Caco-2 (cell line): ENCODE measurements around the gene EEIG1. TPM values are rescaled to one million over a fixed set of nuclear protein-coding genes. Genes with fewer than 3 reads are reported as not detected.

Source experiments
- BruUV-seq: library from RNA; stranded (reverse); fragments of 400-500 nt; replicated peaks from 2 replicates; lab custom pipeline; 2021; lab: Mats Ljungman, UMichigan
- CTCF ChIA-PET: fragments of 300-600 bp; sonication (Branson Sonifier 250); formaldehyde crosslinking; loops from one replicate; lab custom pipeline; 2022; ENCODE audit warnings: antibody characterized with exemption; lab: Charles Lee
- POLR2A ChIA-PET: fragments of 300-600 bp; sonication (Branson Sonifier 250); formaldehyde crosslinking; loops from one replicate; lab custom pipeline; 2022; ENCODE audit warnings: antibody characterized with exemption; lab: Charles Lee
- DNase-seq, 2 experiments: peaks; one replicate each; pipeline versions ENCODE4 v3.0.0 to v3.0.0-alpha.2; 2020 to 2022
- H3K27me3 ChIP-seq: replicated peaks from 2 replicates; pipeline ENCODE4 v1.6.0; 2011; ENCODE audit warnings: low read length; ENCODE audit not compliant: control insufficient read depth, insufficient read depth
- H3K36me3 ChIP-seq: 2 replicates; pipeline ENCODE4 v1.5.1; 2011; ENCODE audit warnings: low read length; ENCODE audit not compliant: control insufficient read depth, insufficient read depth
- H3K4me1 ChIP-seq: fragments of 250-450 bp; sonication (Bioruptor Pico); 2 replicates; pipeline ENCODE4 v1.5.1; 2020; ENCODE audit warnings: mild to moderate bottlenecking
- H3K4me3 ChIP-seq: 2 replicates; pipeline ENCODE4 v1.5.1; 2011; ENCODE audit warnings: low read depth, mild to moderate bottlenecking, control low read depth, low read length
- H3K9me3 ChIP-seq: fragments of 250-450 bp; sonication (Bioruptor Pico); 2 replicates; pipeline ENCODE4 v1.5.1; 2020; ENCODE audit warnings: mild to moderate bottlenecking, moderate library complexity
- H3K27ac Mint-ChIP-seq: one replicate; pipeline ENCODE4 v1.8.0; 2022; ENCODE audit warnings: mixed read lengths; ENCODE audit not compliant: unreplicated experiment
- H3K27me3 Mint-ChIP-seq: one replicate; pipeline ENCODE4 v1.8.0; 2022; ENCODE audit warnings: mixed read lengths; ENCODE audit not compliant: insufficient read depth, unreplicated experiment
- H3K36me3 Mint-ChIP-seq: one replicate; pipeline ENCODE4 v1.8.0; 2022; ENCODE audit warnings: mild to moderate bottlenecking, mixed read lengths; ENCODE audit not compliant: insufficient read depth, unreplicated experiment
- H3K4me1 Mint-ChIP-seq: one replicate; pipeline ENCODE4 v1.8.0; 2022; ENCODE audit warnings: low read depth, mixed read lengths; ENCODE audit not compliant: unreplicated experiment
- H3K4me3 Mint-ChIP-seq: one replicate; pipeline ENCODE4 v1.8.0; 2022; ENCODE audit warnings: mild to moderate bottlenecking, moderate library complexity, mixed read lengths; ENCODE audit not compliant: unreplicated experiment
- H3K9me3 Mint-ChIP-seq: one replicate; pipeline ENCODE4 v1.8.0; 2022; ENCODE audit warnings: mixed read lengths; ENCODE audit not compliant: unreplicated experiment
- intact Hi-C: fragments of 100-400 bp; cut with micrococcal nuclease; formaldehyde crosslinking; loops from one replicate; pipeline ENCODE4 v1.10.0; 2022; ENCODE audit not compliant: unreplicated experiment
- total RNA-seq: library from RNA; stranded (reverse); gene quantifications from 2 replicates; pipeline ENCODE4 v1.2.3, GENCODE V29; 2022
- TF ChIP-seq, protein P1 (sequence below), 2 experiments: fragments of 200-600 bp in 1 of 2; IDR thresholded peaks; 1 replicate in 1 of 2; 2 replicates in 1 of 2; pipeline versions ENCODE4 v1.5.1 to v1.8.0; 2011 to 2022; ENCODE audit warnings: antibody characterized with exemption in 1 of 2, control low read depth in 1 of 2, inconsistent platforms in 1 of 2, low read depth in 1 of 2, low read length in 1 of 2, mild to moderate bottlenecking in 1 of 2, moderate library complexity in 1 of 2; ENCODE audit not compliant: insufficient read depth in 1 of 2, severe bottlenecking in 1 of 2, unreplicated experiment in 1 of 2

The EEIG1 gene
- total RNA-seq, 1 experiment from 2014 or later: 47.1 TPM

GRCh38 chr9:127977884-127978647 lies 2.7 kb downstream of the EEIG1 start:
- BruUV-seq: no TSS peak
- Mint-ChIP-seq H3K4me1 (peaks cover 24% of the 10 kb centered on the region), H3K9me3 (no peaks in the 10 kb centered on the region), H3K27ac (peak overlapping the region; percentile 35), H3K36me3 (peaks cover 14% of the 10 kb centered on the region), H3K27me3 (no peaks in the 10 kb centered on the region), H3K4me3 (peak overlapping the region; percentile 95)
- TF ChIP-seq, protein P1, sequence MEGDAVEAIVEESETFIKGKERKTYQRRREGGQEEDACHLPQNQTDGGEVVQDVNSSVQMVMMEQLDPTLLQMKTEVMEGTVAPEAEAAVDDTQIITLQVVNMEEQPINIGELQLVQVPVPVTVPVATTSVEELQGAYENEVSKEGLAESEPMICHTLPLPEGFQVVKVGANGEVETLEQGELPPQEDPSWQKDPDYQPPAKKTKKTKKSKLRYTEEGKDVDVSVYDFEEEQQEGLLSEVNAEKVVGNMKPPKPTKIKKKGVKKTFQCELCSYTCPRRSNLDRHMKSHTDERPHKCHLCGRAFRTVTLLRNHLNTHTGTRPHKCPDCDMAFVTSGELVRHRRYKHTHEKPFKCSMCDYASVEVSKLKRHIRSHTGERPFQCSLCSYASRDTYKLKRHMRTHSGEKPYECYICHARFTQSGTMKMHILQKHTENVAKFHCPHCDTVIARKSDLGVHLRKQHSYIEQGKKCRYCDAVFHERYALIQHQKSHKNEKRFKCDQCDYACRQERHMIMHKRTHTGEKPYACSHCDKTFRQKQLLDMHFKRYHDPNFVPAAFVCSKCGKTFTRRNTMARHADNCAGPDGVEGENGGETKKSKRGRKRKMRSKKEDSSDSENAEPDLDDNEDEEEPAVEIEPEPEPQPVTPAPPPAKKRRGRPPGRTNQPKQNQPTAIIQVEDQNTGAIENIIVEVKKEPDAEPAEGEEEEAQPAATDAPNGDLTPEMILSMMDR (IDR thresholded peaks at IDR 0.05; ENCODE audit: insufficient read depth in 1 of 2, low read depth in 1 of 2, low read length in 1 of 2, severe bottlenecking in 1 of 2, unreplicated experiment in 1 of 2): peak in 1 of 2 experiments; percentile 31
- Histone ChIP-seq H3K36me3 (no peaks in the 10 kb centered on the region; the same call in 1 of the 2 replicates), H3K4me3 (peak overlapping the region; percentile 18), H3K9me3 (no peaks in the 10 kb centered on the region), H3K4me1 (peaks cover 31% of the 10 kb centered on the region), H3K27me3 (no peaks in the 10 kb centered on the region)
- DNase-seq: peak; percentile 63 to 73
- intact Hi-C loops: loop anchor here (1.0 kb wide), 1 partner anchor 13 kb away; no protein-coding TSS in a partner anchor
- CTCF ChIA-PET: interaction anchor here (0.5 to 2.3 kb wide), 7 partner anchors 12 to 193 kb away, joined by 3 to 11 read pairs (median 4); partner anchors contain the start of gene NAIF1
- POLR2A ChIA-PET: no interaction called here

GRCh38 chr9:127977009-127977883 lies 3.5 kb downstream of the EEIG1 start:
- no TSS peak for BruUV-seq
- DNase-seq: no peak
- Histone ChIP-seq H3K36me3 (no peaks in the 10 kb centered on the region; the same call in 1 of the 2 replicates), H3K4me3 (peak overlapping the region; percentile 18), H3K4me1 (peaks cover 34% of the 10 kb centered on the region), H3K27me3 (no peaks in the 10 kb centered on the region), H3K9me3 (no peaks in the 10 kb centered on the region)
- Mint-ChIP-seq H3K9me3 (no peaks in the 10 kb centered on the region), H3K27ac (peak overlapping the region; percentile 35), H3K27me3 (no peaks in the 10 kb centered on the region), H3K36me3 (peaks cover 14% of the 10 kb centered on the region), H3K4me1 (peaks cover 27% of the 10 kb centered on the region), H3K4me3 (peak overlapping the region; percentile 95)
- POLR2A ChIA-PET: no interaction called here
- intact Hi-C loops: no loop called here
- CTCF ChIA-PET: interaction anchor here (0.5 to 2.3 kb wide), 7 partner anchors 11 to 193 kb away, joined by 3 to 11 read pairs (median 4); partner anchors contain the start of gene NAIF1
- TF ChIP-seq, protein P1 (IDR thresholded peaks at IDR 0.05; ENCODE audit: insufficient read depth in 1 of 2, low read depth in 1 of 2, low read length in 1 of 2, severe bottlenecking in 1 of 2, unreplicated experiment in 1 of 2): no peak

DNA sequence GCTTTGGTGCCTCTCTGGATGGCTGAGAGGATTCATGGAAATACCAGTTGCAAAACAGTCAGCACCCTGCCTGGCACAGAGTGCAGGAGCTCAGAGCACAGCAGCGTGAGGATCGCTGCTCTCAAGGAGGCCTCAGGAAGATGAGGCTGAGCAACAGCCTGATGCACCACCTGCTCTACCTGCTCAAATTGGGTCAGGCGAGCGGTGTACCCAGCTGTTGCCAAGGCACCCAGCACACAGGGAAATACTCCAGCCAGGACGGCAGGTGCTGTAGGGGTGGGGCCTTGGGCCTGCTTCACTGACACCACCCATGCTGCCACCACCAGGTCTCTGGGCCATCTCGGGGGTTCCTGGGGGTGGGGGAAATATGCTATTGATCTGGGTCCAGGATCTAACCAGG lies 4.3 kb downstream of the EEIG1 start:
- H3K4me3 Mint-ChIP-seq: no peak overlapping the region
- TF ChIP-seq, protein P1 (IDR thresholded peaks at IDR 0.05; ENCODE audit: insufficient read depth in 1 of 2, low read depth in 1 of 2, low read length in 1 of 2, severe bottlenecking in 1 of 2, unreplicated experiment in 1 of 2): no peak
- Histone ChIP-seq H3K27me3 (no peaks in the 10 kb centered on the region), H3K9me3 (no peaks in the 10 kb centered on the region), H3K4me1 (peaks cover 38% of the 10 kb centered on the region), H3K36me3 (no peaks in the 10 kb centered on the region; the same call in 1 of the 2 replicates), H3K4me3 (no peak overlapping the region)
- no peak for DNase-seq
- H3K36me3 Mint-ChIP-seq: peaks cover 14% of the 10 kb centered on the region
- no TSS peak for BruUV-seq
- H3K27me3 Mint-ChIP-seq: no peaks in the 10 kb centered on the region
- peaks cover 28% of the 10 kb centered on the region for H3K4me1 Mint-ChIP-seq
- CTCF ChIA-PET: interaction anchor here (0.9 to 2.3 kb wide), 2 partner anchors 21 to 33 kb away, joined by 3 to 9 read pairs; no protein-coding TSS in a partner anchor
- intact Hi-C loops: no loop called here
- H3K27ac Mint-ChIP-seq: peak overlapping the region; percentile 58
- POLR2A ChIA-PET: no interaction called here
- H3K9me3 Mint-ChIP-seq: no peaks in the 10 kb centered on the region
